CD14-positive monocyte (primary cell): ENCODE measurements around the gene SVIL. TPM values are rescaled to one million over a fixed set of nuclear protein-coding genes. Genes with fewer than 3 reads are reported as not detected.
A peak's percentile ranks its signal among the peaks of the same experiment; 100 is the strongest.

Experiments
- DNase-seq, 3 donors: peaks; one replicate each; pipeline ENCODE4 v3.0.0-alpha.2; 2011 to 2022
- H2AFZ ChIP-seq: 2 replicates; pipeline ENCODE4 v1.6.0; 2012; ENCODE audit warnings: mild to moderate bottlenecking, low read depth, low read length, inconsistent platforms; ENCODE audit not compliant: insufficient read depth, poor library complexity, severe bottlenecking
- H3K27ac ChIP-seq, 2 donors: 1 replicate in 1 of 2; 2 replicates in 1 of 2; pipeline ENCODE4 v1.5.1; 2012 to 2013; ENCODE audit warnings: low read length in 2 of 2, control low read depth in 1 of 2, inconsistent platforms in 1 of 2, low read depth in 1 of 2, mild to moderate bottlenecking in 1 of 2
- H3K27me3 ChIP-seq, 2 donors: one replicate each; pipeline versions ENCODE4 v1.6.0 to v1.6.1; 2011 to 2013; ENCODE audit warnings: low read length in 2 of 2; ENCODE audit not compliant: control insufficient read depth in 2 of 2, insufficient read depth in 2 of 2
- H3K36me3 ChIP-seq, 2 donors: replicated peaks in 1 of 2; 1 replicate in 1 of 2; 2 replicates in 1 of 2; pipeline versions ENCODE4 v1.5.1 to v1.6.1; 2012 to 2013; ENCODE audit warnings: low read length in 2 of 2, control low read depth in 1 of 2, inconsistent platforms in 1 of 2, mild to moderate bottlenecking in 1 of 2; ENCODE audit not compliant: insufficient read depth in 2 of 2, control insufficient read depth in 1 of 2
- H3K4me1 ChIP-seq, 2 donors: 1 replicate in 1 of 2; 2 replicates in 1 of 2; pipeline versions ENCODE4 v1.5.1 to v1.6.1; 2012 to 2013; ENCODE audit warnings: low read length in 2 of 2, control low read depth in 1 of 2, inconsistent platforms in 1 of 2, mild to moderate bottlenecking in 1 of 2, moderate library complexity in 1 of 2; ENCODE audit not compliant: insufficient read depth in 2 of 2, control insufficient read depth in 1 of 2
- H3K4me2 ChIP-seq: replicated peaks from 2 replicates; pipeline ENCODE3; 2012; ENCODE audit warnings: low read length, moderate library complexity, mild to moderate bottlenecking; ENCODE audit not compliant: poor library complexity, severe bottlenecking; ENCODE audit errors: extremely low read depth
- H3K4me3 ChIP-seq, 3 experiments: fragments of 200-600 bp in 1 of 3; sonication (generic) in 1 of 3; replicated peaks in 1 of 3; 1 replicate in 2 of 3; 2 replicates in 1 of 3; pipeline ENCODE4 v1.5.1; 2011 to 2013; ENCODE audit warnings: low read length in 3 of 3, mild to moderate bottlenecking in 3 of 3, control low read depth in 2 of 3, low read depth in 2 of 3, inconsistent platforms in 1 of 3, moderate library complexity in 1 of 3
- H3K79me2 ChIP-seq: 2 replicates; pipeline ENCODE4 v1.6.0; 2012; ENCODE audit warnings: mild to moderate bottlenecking, control low read depth, inconsistent platforms, low read length, moderate library complexity; ENCODE audit not compliant: insufficient read depth
- H3K9ac ChIP-seq: 2 replicates; pipeline ENCODE4 v1.6.0; 2017; ENCODE audit warnings: low read length, mild to moderate bottlenecking; ENCODE audit not compliant: insufficient read depth, poor library complexity, severe bottlenecking
- H3K9me3 ChIP-seq, 2 donors: replicated peaks in 1 of 2; 1 replicate in 1 of 2; 2 replicates in 1 of 2; pipeline versions ENCODE4 v1.5.1 to v1.6.1; 2012 to 2013; ENCODE audit warnings: low read length in 2 of 2, control low read depth in 1 of 2; ENCODE audit not compliant: control insufficient read depth in 1 of 2, insufficient read depth in 1 of 2
- H4K20me1 ChIP-seq: 2 replicates; pipeline ENCODE4 v1.6.0; 2012; ENCODE audit warnings: mild to moderate bottlenecking, low read length, control low read depth, moderate library complexity; ENCODE audit not compliant: insufficient read depth
- H3K27ac Mint-ChIP-seq, 7 donors: one replicate each; pipeline ENCODE4 v1.8.0; 2020; ENCODE audit warnings: mild to moderate bottlenecking in 7 of 7, mixed read lengths in 7 of 7, moderate library complexity in 6 of 7, inconsistent platforms in 2 of 7
- H3K27me3 Mint-ChIP-seq, 3 donors: one replicate each; pipeline ENCODE4 v1.8.0; 2021 to 2022; ENCODE audit warnings: low read depth in 3 of 3, mild to moderate bottlenecking in 3 of 3, mixed read lengths in 3 of 3, moderate library complexity in 3 of 3, inconsistent platforms in 1 of 3
- H3K36me3 Mint-ChIP-seq, 2 donors: one replicate each; pipeline ENCODE4 v1.8.0; 2020; ENCODE audit warnings: mixed read lengths in 2 of 2, inconsistent platforms in 1 of 2, mild to moderate bottlenecking in 1 of 2
- H3K4me1 Mint-ChIP-seq: one replicate; pipeline ENCODE4 v1.8.0; 2020; ENCODE audit warnings: mild to moderate bottlenecking, mixed read lengths
- H3K4me3 Mint-ChIP-seq, 2 donors: one replicate each; pipeline ENCODE4 v1.8.0; 2020; ENCODE audit warnings: mild to moderate bottlenecking in 2 of 2, mixed read lengths in 2 of 2, moderate library complexity in 1 of 2
- H3K9me3 Mint-ChIP-seq, 7 donors: one replicate each; pipeline ENCODE4 v1.8.0; 2020 to 2022; ENCODE audit warnings: mixed read lengths in 7 of 7, mild to moderate bottlenecking in 6 of 7, moderate library complexity in 6 of 7, inconsistent platforms in 2 of 7
- WGBS: methylation state at CpG from one replicate; pipeline ENCODE4 v1.1.5; 2013; ENCODE audit warnings: missing lambda C conversion rate; ENCODE audit not compliant: insufficient coverage; 5-methylcytosine and 5-hydroxymethylcytosine counted together
- intact Hi-C, 2 donors: fragments of 100-400 bp; cut with micrococcal nuclease; formaldehyde crosslinking; loops; one replicate each; pipeline versions ENCODE4 v1.15.0 to v1.15.1; 2023
- polyA plus RNA-seq, 3 donors: library from polyadenylated mRNA; depleted of rRNA in 1 of 3; unstranded in 2 of 3; stranded (reverse) in 1 of 3; fragments of 300-500 nt in 2 of 3; fragments of >200 nt in 1 of 3; fragmentation: Illumina TruSeq in 2 of 3; gene quantifications; 1 replicate in 2 of 3; 2 replicates in 1 of 3; pipeline ENCODE4 v1.2.3, GENCODE V29; 2012 to 2021
- TF ChIP-seq, protein P1 (sequence below): fragments of 200-600 bp; IDR thresholded peaks from one replicate; pipeline ENCODE4 v1.8.0; 2022; ENCODE audit warnings: antibody characterized with exemption, mild to moderate bottlenecking

The SVIL gene
- polyA plus RNA-seq, 3 donors, result 2.1 to 14.3 (median 5.8) TPM

GRCh38 chr10:29470843-29471543, 163.8 kb downstream of the SVIL start:
- Histone ChIP-seq H3K9ac (no peak overlapping the region), H3K4me1 (no peaks in the 10 kb centered on the region), H3K79me2 (no peaks in the 10 kb centered on the region), H3K27me3 (no peaks in the 10 kb centered on the region), H3K4me2 (no peak overlapping the region), H3K9me3 (no peaks in the 10 kb centered on the region), H3K36me3 (peaks cover 66 to 94% of the 10 kb centered on the region in 2 donors), H3K27ac (no peak overlapping the region), H2AFZ (no peak overlapping the region), H3K4me3 (no peak overlapping the region), H4K20me1 (no peaks in the 10 kb centered on the region)
- DNase-seq, result no peak
- Mint-ChIP-seq H3K9me3 (no peaks in the 10 kb centered on the region), H3K4me1 (peaks cover 5% of the 10 kb centered on the region), H3K27me3 (peaks cover 0 to 2% (median 0%) of the 10 kb centered on the region in 3 donors), H3K27ac (peak overlapping the region in 1 of 7 donors; percentile 15), H3K36me3 (peaks cover 80 to 87% of the 10 kb centered on the region in 2 donors), H3K4me3 (no peak overlapping the region)
- 60% methylated on average over 1 of the region's 14 CpGs for WGBS
- intact Hi-C loops, result no loop called here
- TF ChIP-seq, protein P1, sequence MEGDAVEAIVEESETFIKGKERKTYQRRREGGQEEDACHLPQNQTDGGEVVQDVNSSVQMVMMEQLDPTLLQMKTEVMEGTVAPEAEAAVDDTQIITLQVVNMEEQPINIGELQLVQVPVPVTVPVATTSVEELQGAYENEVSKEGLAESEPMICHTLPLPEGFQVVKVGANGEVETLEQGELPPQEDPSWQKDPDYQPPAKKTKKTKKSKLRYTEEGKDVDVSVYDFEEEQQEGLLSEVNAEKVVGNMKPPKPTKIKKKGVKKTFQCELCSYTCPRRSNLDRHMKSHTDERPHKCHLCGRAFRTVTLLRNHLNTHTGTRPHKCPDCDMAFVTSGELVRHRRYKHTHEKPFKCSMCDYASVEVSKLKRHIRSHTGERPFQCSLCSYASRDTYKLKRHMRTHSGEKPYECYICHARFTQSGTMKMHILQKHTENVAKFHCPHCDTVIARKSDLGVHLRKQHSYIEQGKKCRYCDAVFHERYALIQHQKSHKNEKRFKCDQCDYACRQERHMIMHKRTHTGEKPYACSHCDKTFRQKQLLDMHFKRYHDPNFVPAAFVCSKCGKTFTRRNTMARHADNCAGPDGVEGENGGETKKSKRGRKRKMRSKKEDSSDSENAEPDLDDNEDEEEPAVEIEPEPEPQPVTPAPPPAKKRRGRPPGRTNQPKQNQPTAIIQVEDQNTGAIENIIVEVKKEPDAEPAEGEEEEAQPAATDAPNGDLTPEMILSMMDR, result no peak

GRCh38 chr10:29470355-29470705, 164.4 kb downstream of the SVIL start:
- Mint-ChIP-seq H3K27ac (peak overlapping the region in 2 of 7 donors; percentile 10 to 32), H3K9me3 (no peaks in the 10 kb centered on the region), H3K36me3 (peaks cover 80 to 87% of the 10 kb centered on the region in 2 donors), H3K4me3 (no peak overlapping the region), H3K4me1 (peaks cover 5% of the 10 kb centered on the region), H3K27me3 (peaks cover 0 to 2% (median 2%) of the 10 kb centered on the region in 3 donors)
- Histone ChIP-seq H3K36me3 (peaks cover 69 to 93% of the 10 kb centered on the region in 2 donors), H2AFZ (no peak overlapping the region), H3K4me2 (no peak overlapping the region), H3K9me3 (no peaks in the 10 kb centered on the region), H3K4me3 (no peak overlapping the region), H4K20me1 (no peaks in the 10 kb centered on the region), H3K9ac (no peak overlapping the region), H3K27me3 (no peaks in the 10 kb centered on the region), H3K79me2 (no peaks in the 10 kb centered on the region), H3K27ac (no peak overlapping the region), H3K4me1 (no peaks in the 10 kb centered on the region)
- DNase-seq, result no peak
- WGBS, result 96% methylated on average over 16 of the region's 16 CpGs
- TF ChIP-seq, protein P1, result peak; percentile 26
- intact Hi-C loops, result no loop called here
